IMR-90 (cell line): ENCODE measurements around the gene CST9L. TPM values are rescaled to one million over a fixed set of nuclear protein-coding genes. Genes with fewer than 3 reads are reported as not detected.

Source experiments
- ATAC-seq: fragments of 200-7000 bp; cut with Tn5 transposase; 2 replicates; pipeline ENCODE4 v1.9.1; 2020; ENCODE audit warnings: low read depth, mild to moderate bottlenecking, moderate library complexity
- Bru-seq: library from RNA; stranded (reverse); fragments of 400-500 nt; gene quantifications from one replicate; lab custom pipeline; 2021; lab: Mats Ljungman, UMichigan
- BruChase-seq, 2 experiments: library from RNA; stranded (reverse); fragments of 400-500 nt; gene quantifications; one replicate each; lab custom pipeline; 2021; lab: Mats Ljungman, UMichigan
- BruUV-seq: library from RNA; stranded (reverse); fragments of 400-500 nt; replicated peaks from 2 replicates; lab custom pipeline; 2021; lab: Mats Ljungman, UMichigan
- CTCF ChIA-PET: fragments of 300-600 bp; formaldehyde crosslinking; extraction: SDS; loops from one replicate; lab custom pipeline; 2021; ENCODE audit warnings: antibody characterized with exemption; lab: Yijun Ruan, JAX
- POLR2A ChIA-PET: fragments of 300-600 bp; sonication (Branson Sonifier 250); formaldehyde crosslinking; loops from one replicate; lab custom pipeline; 2022; ENCODE audit warnings: antibody characterized with exemption; ENCODE audit not compliant: unreplicated experiment; lab: Charles Lee
- DNase-seq: peaks from one replicate; pipeline ENCODE4 v3.0.0; 2013
- H2AFZ ChIP-seq: replicated peaks from 2 replicates; pipeline ENCODE3; 2013; ENCODE audit warnings: low read length, mild to moderate bottlenecking; ENCODE audit not compliant: poor library complexity
- H2AK5ac ChIP-seq: 2 replicates; pipeline ENCODE4 v1.6.1; 2013; ENCODE audit warnings: low read depth, low read length, inconsistent platforms
- H2AK9ac ChIP-seq: replicated peaks from 2 replicates; pipeline ENCODE3; 2013; ENCODE audit warnings: mild to moderate bottlenecking, low read depth, low read length, moderate library complexity; ENCODE audit not compliant: poor library complexity
- H2BK120ac ChIP-seq: 2 replicates; pipeline ENCODE4 v1.6.1; 2013; ENCODE audit warnings: low read depth, low read length, inconsistent platforms
- H2BK15ac ChIP-seq: 3 replicates; pipeline ENCODE4 v1.6.1; 2013; ENCODE audit warnings: low read depth, low read length, inconsistent platforms
- H2BK20ac ChIP-seq: 2 replicates; pipeline ENCODE4 v1.6.1; 2013; ENCODE audit warnings: low read depth, mild to moderate bottlenecking, inconsistent platforms, low read length, moderate library complexity
- H2BK5ac ChIP-seq: 2 replicates; pipeline ENCODE4 v1.6.1; 2013; ENCODE audit warnings: mild to moderate bottlenecking, low read depth, low read length, inconsistent platforms; ENCODE audit not compliant: poor library complexity, severe bottlenecking
- H3K14ac ChIP-seq: replicated peaks from 2 replicates; pipeline ENCODE4 v1.6.1; 2013; ENCODE audit warnings: low read depth, low read length, inconsistent platforms
- H3K18ac ChIP-seq: 2 replicates; pipeline ENCODE4 v1.6.1; 2013; ENCODE audit warnings: low read depth, low read length, control low read depth
- H3K23ac ChIP-seq: 2 replicates; pipeline ENCODE4 v1.6.1; 2013; ENCODE audit warnings: low read depth, low read length, inconsistent platforms
- H3K27ac ChIP-seq: 2 replicates; pipeline ENCODE4 v1.5.1; 2013; ENCODE audit warnings: mild to moderate bottlenecking, control low read depth, low read length; ENCODE audit not compliant: insufficient read depth
- H3K27me3 ChIP-seq: 2 replicates; pipeline ENCODE4 v1.6.1; 2013; ENCODE audit warnings: low read length; ENCODE audit not compliant: control insufficient read depth, insufficient read depth
- H3K36me3 ChIP-seq: 2 replicates; pipeline ENCODE4 v1.6.1; 2013; ENCODE audit warnings: low read length, mixed read lengths; ENCODE audit not compliant: control insufficient read depth, insufficient read depth
- H3K4ac ChIP-seq: 2 replicates; pipeline ENCODE4 v1.6.1; 2013; ENCODE audit warnings: low read depth, low read length, inconsistent platforms
- H3K4me1 ChIP-seq: 2 replicates; pipeline ENCODE4 v1.6.1; 2013; ENCODE audit warnings: low read length, mixed read lengths; ENCODE audit not compliant: control insufficient read depth, insufficient read depth
- H3K4me2 ChIP-seq: 2 replicates; pipeline ENCODE4 v1.6.1; 2013; ENCODE audit warnings: low read depth, mild to moderate bottlenecking, control low read depth, low read length, moderate library complexity
- H3K4me3 ChIP-seq: 2 replicates; pipeline ENCODE4 v1.5.1; 2013; ENCODE audit warnings: low read depth, mild to moderate bottlenecking, control low read depth, low read length, moderate library complexity; ENCODE audit not compliant: insufficient read depth
- H3K56ac ChIP-seq: 2 replicates; pipeline ENCODE4 v1.6.1; 2013; ENCODE audit warnings: low read length, inconsistent platforms; ENCODE audit not compliant: insufficient read depth; ENCODE audit errors: extremely low read depth
- H3K79me1 ChIP-seq, 2 experiments: 2 replicates each; pipeline ENCODE4 v1.6.1; 2013; ENCODE audit warnings: low read length in 2 of 2, inconsistent platforms in 1 of 2, low read depth in 1 of 2
- H3K9ac ChIP-seq: 2 replicates; pipeline ENCODE4 v1.6.1; 2013; ENCODE audit warnings: low read depth, low read length, control low read depth
- H3K9me1 ChIP-seq: 2 replicates; pipeline ENCODE4 v1.6.1; 2013; ENCODE audit warnings: low read length, inconsistent platforms; ENCODE audit not compliant: insufficient read depth
- H3K9me3 ChIP-seq: 2 replicates; pipeline ENCODE4 v1.6.1; 2013; ENCODE audit warnings: low read length; ENCODE audit not compliant: control insufficient read depth, insufficient read depth
- H4K20me1 ChIP-seq: 2 replicates; pipeline ENCODE4 v1.6.1; 2013; ENCODE audit warnings: low read length, inconsistent platforms; ENCODE audit not compliant: insufficient read depth
- H4K5ac ChIP-seq: 2 replicates; pipeline ENCODE4 v1.6.1; 2013; ENCODE audit warnings: mild to moderate bottlenecking, low read depth, low read length, control low read depth
- H4K8ac ChIP-seq, 2 experiments: 2 replicates each; pipeline ENCODE4 v1.6.1; 2013; ENCODE audit warnings: low read depth in 2 of 2, low read length in 2 of 2, control low read depth in 1 of 2, inconsistent platforms in 1 of 2
- H4K91ac ChIP-seq: 2 replicates; pipeline ENCODE4 v1.6.1; 2013; ENCODE audit warnings: low read depth, low read length, inconsistent platforms; ENCODE audit not compliant: insufficient read depth
- BHLHE40 ChIP-seq: fragments of 150-350 bp; IDR thresholded peaks from 2 replicates; pipeline ENCODE4 v1.6.1; 2016; ENCODE audit warnings: mild to moderate bottlenecking, low read depth, low read length
- CEBPB ChIP-seq: IDR thresholded peaks from 2 replicates; pipeline ENCODE4 v1.6.1; 2012; ENCODE audit warnings: low read depth, low read length, improper control_type of control experiment
- CHD1 ChIP-seq: IDR thresholded peaks from 2 replicates; pipeline ENCODE4 v1.6.1; 2012; ENCODE audit warnings: low read depth, low read length, improper control_type of control experiment
- FOS ChIP-seq: fragments of 150-350 bp; IDR thresholded peaks from 2 replicates; pipeline ENCODE4 v1.6.1; 2016; ENCODE audit warnings: low read depth, low read length
- MAFK ChIP-seq: IDR thresholded peaks from 2 replicates; pipeline ENCODE4 v1.6.1; 2012; ENCODE audit warnings: low read depth, low read length, improper control_type of control experiment
- MAZ ChIP-seq: IDR thresholded peaks from 2 replicates; pipeline ENCODE4 v1.6.1; 2012; ENCODE audit warnings: low read depth, mild to moderate bottlenecking, low read length, improper control_type of control experiment, moderate library complexity, borderline replicate concordance
- MXI1 ChIP-seq: IDR thresholded peaks from 2 replicates; pipeline ENCODE4 v1.6.1; 2012; ENCODE audit warnings: low read depth, mild to moderate bottlenecking, low read length, moderate library complexity, borderline replicate concordance
- NFE2L2 ChIP-seq: fragments of 150-350 bp; IDR thresholded peaks from 2 replicates; pipeline ENCODE4 v1.6.1; 2016; ENCODE audit warnings: low read depth, mild to moderate bottlenecking, low read length
- POLR2A ChIP-seq: IDR thresholded peaks from 2 replicates; pipeline ENCODE4 v1.6.1; 2012; ENCODE audit warnings: mild to moderate bottlenecking, low read depth, low read length
- RAD21 ChIP-seq: IDR thresholded peaks from 2 replicates; pipeline ENCODE4 v1.6.1; 2012; ENCODE audit warnings: low read length, improper control_type of control experiment
- RCOR1 ChIP-seq: IDR thresholded peaks from 2 replicates; pipeline ENCODE4 v1.6.1; 2012; ENCODE audit warnings: mild to moderate bottlenecking, low read length, improper control_type of control experiment; ENCODE audit not compliant: insufficient replicate concordance
- RFX5 ChIP-seq: IDR thresholded peaks from 2 replicates; pipeline ENCODE4 v1.8.0; 2012; ENCODE audit warnings: low read depth, mild to moderate bottlenecking, low read length, moderate library complexity
- SMC3 ChIP-seq: fragments of 150-350 bp; IDR thresholded peaks from 2 replicates; pipeline ENCODE4 v1.6.1; 2016; ENCODE audit warnings: low read depth, mild to moderate bottlenecking, antibody characterized with exemption, low read length, moderate library complexity
- USF2 ChIP-seq: fragments of 150-350 bp; IDR thresholded peaks from 2 replicates; pipeline ENCODE4 v1.6.1; 2017; ENCODE audit warnings: mild to moderate bottlenecking, antibody characterized with exemption, low read length, low read depth
- WGBS, 2 experiments: methylation state at CpG; one replicate each; pipeline versions ENCODE4 v1.1.5 to v1.1.7; 2013; ENCODE audit warnings: missing lambda C conversion rate in 2 of 2; ENCODE audit not compliant: insufficient read length in 1 of 2; ENCODE audit errors: extremely low coverage in 2 of 2; 5-methylcytosine and 5-hydroxymethylcytosine counted together
- dilution Hi-C: fragments of 300-500 bp; cut with HindIII; formaldehyde crosslinking; loops from one replicate; pipeline ENCODE4 v1.14.3; 2018; ENCODE audit warnings: low sequenced_read_pairs; ENCODE audit not compliant: unreplicated experiment
- in situ Hi-C: fragments of 300-500 bp; cut with MboI; formaldehyde crosslinking; loops from 3 replicates; pipeline ENCODE4 v1.14.3; 2019; ENCODE audit warnings: low sequenced_read_pairs, inconsistent platforms, mixed read lengths
- intact Hi-C: fragments of 100-400 bp; cut with micrococcal nuclease; formaldehyde crosslinking; loops from 2 replicates; pipeline ENCODE4 v1.10.0; 2022
- long read RNA-seq: library from polyadenylated mRNA; unstranded; transcript quantifications from one replicate; pipeline ENCODE4 v2.0.0, GENCODE V29; 2021; ENCODE audit not compliant: unreplicated experiment
- polyA plus RNA-seq, 3 experiments: library from polyadenylated mRNA; depleted of rRNA; stranded (reverse); fragments of >200 nt; gene quantifications; 2 replicates each; pipeline ENCODE4 v1.2.3, GENCODE V29; 2012; ENCODE audit warnings: low replicate concordance in 1 of 3
- total RNA-seq: library from RNA; depleted of rRNA; stranded (reverse); fragments of >200 nt; gene quantifications from 2 replicates; pipeline ENCODE4 v1.2.3, GENCODE V29; 2012; rRNA removed
- TF ChIP-seq, protein P1 (sequence below): fragments of 150-350 bp; IDR thresholded peaks from 2 replicates; pipeline ENCODE4 v1.6.1; 2016; ENCODE audit warnings: low read depth, mild to moderate bottlenecking, low read length, moderate library complexity, borderline replicate concordance

The CST9L gene, protein sequence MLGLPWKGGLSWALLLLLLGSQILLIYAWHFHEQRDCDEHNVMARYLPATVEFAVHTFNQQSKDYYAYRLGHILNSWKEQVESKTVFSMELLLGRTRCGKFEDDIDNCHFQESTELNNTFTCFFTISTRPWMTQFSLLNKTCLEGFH
- not detected in 2 replicates for total RNA-seq
- polyA plus RNA-seq (2012; rRNA removed) = not detected in 2 replicates
- polyA plus RNA-seq (2012; cell fraction: cytosol; rRNA removed) = not detected in 2 replicates
- not detected in 2 replicates for polyA plus RNA-seq (2012; cell fraction: nucleus; rRNA removed; ENCODE audit: low replicate concordance)
- not detected for Bru-seq, nascent RNA
- percentile 18 among the genes with signal in this experiment for BruChase-seq, experiment 1, labeled RNA remaining after a 6-hour chase
- BruChase-seq, experiment 2, labeled RNA remaining after a 2-hour chase = not detected
- long read RNA-seq = 0 reads

DNA sequence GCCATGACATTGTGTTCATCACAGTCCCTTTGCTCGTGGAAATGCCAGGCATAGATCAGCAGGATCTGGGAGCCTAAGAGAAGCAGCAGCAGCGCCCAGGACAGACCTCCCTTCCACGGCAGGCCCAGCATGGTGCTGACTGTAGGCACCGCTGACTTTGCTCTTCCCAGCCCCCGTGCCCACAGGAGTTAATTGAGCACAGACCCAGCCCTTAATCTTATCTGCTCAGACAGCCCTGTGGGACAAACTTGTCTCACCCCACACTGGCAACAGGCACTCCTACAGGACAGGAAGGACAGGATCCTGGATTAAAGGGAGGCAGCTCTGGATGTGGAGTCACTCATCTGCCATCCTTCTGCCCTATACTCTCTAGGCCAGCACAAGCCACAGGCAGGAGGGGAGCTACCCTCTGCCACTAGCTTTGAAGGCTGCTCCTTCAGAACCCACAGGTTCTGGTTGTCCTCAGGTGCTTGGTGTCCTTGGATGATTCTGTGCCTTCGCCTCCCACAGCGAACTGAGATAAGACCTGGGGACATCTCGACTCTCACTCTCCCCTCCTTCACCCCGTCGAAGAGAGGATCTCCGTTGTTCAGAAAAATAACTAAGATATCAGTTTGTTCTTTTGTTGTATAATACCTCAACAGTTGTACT lies at the start of gene CST9L:
CST9L (minus strand) TSS at position 165 of the 651 bp plus-strand sequence; CDS start at position 131, 34 bp downstream.
- H3K4me2 ChIP-seq = no peak within 1 kb of the TSS
- no peaks in the 10 kb centered on the region for H3K9me3 ChIP-seq
- H3K56ac ChIP-seq = no peak within 1 kb of the TSS
- H2BK5ac ChIP-seq = no peak within 1 kb of the TSS
- intact Hi-C loops = no loop called here
- no peak within 1 kb of the TSS for H2BK20ac ChIP-seq
- H4K5ac ChIP-seq = no peak within 1 kb of the TSS
- no peak within 1 kb of the TSS for H2AK5ac ChIP-seq
- no peak within 1 kb of the TSS for H2BK15ac ChIP-seq
- H3K4ac ChIP-seq = no peak within 1 kb of the TSS
- H3K9me1 ChIP-seq = no peaks in the 10 kb centered on the region
- ChIA-PET CTCF (no interaction called here), POLR2A (no interaction called here)
- peaks cover 3% of the 10 kb centered on the region for H3K27me3 ChIP-seq
- no peak within 1 kb of the TSS for H2BK120ac ChIP-seq
- peak within 1 kb of the TSS; percentile 40 for H2AFZ ChIP-seq
- H3K18ac ChIP-seq = no peak within 1 kb of the TSS
- WGBS, 2 experiments = no CpG with 5 or more reads among the region's 11 CpGs
- dilution Hi-C loops = no loop called here
- H4K8ac ChIP-seq = no peak within 1 kb of the TSS
- ATAC-seq (no peak), DNase-seq (no peak)
- no peak within 1 kb of the TSS for H3K4me3 ChIP-seq
- no peak within 1 kb of the TSS for H3K9ac ChIP-seq
- no peak within 1 kb of the TSS for H3K14ac ChIP-seq
- H3K23ac ChIP-seq = no peak within 1 kb of the TSS
- no peaks in the 10 kb centered on the region for H3K79me1 ChIP-seq
- no peaks in the 10 kb centered on the region for H3K36me3 ChIP-seq
- no peaks in the 10 kb centered on the region for H4K20me1 ChIP-seq
- H3K27ac ChIP-seq = no peak within 1 kb of the TSS
- in situ Hi-C loops = no loop called here
- H3K4me1 ChIP-seq = no peaks in the 10 kb centered on the region
- BruUV-seq = no TSS peak
- no peak within 1 kb of the TSS for H2AK9ac ChIP-seq
- H4K91ac ChIP-seq = no peak within 1 kb of the TSS
- no peak for TF ChIP-seq FOS
- TF ChIP-seq RCOR1 = no peak
- TF ChIP-seq MAZ = no peak
- no peak for TF ChIP-seq NFE2L2
- no peak for TF ChIP-seq MXI1
- TF ChIP-seq RFX5 = no peak
- TF ChIP-seq, protein P1, sequence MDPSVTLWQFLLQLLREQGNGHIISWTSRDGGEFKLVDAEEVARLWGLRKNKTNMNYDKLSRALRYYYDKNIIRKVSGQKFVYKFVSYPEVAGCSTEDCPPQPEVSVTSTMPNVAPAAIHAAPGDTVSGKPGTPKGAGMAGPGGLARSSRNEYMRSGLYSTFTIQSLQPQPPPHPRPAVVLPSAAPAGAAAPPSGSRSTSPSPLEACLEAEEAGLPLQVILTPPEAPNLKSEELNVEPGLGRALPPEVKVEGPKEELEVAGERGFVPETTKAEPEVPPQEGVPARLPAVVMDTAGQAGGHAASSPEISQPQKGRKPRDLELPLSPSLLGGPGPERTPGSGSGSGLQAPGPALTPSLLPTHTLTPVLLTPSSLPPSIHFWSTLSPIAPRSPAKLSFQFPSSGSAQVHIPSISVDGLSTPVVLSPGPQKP = no peak
- no peak for TF ChIP-seq CEBPB
- no peak for TF ChIP-seq MAFK
- TF ChIP-seq RAD21 = no peak
- TF ChIP-seq POLR2A = no peak
- no peak for TF ChIP-seq BHLHE40
- TF ChIP-seq SMC3 = no peak
- no peak for TF ChIP-seq CHD1
- TF ChIP-seq USF2 = no peak
